Neural progenitor cell (in vitro differentiated cells): Measurements from ENCODE around the gene USP15. TPM values are rescaled to one million over a fixed set of nuclear protein-coding genes. Genes with fewer than 3 reads are reported as not detected.
"Not testable (repeated sequence)": the region's sequence is repeated elsewhere in the genome, so short reads cannot be mapped to it uniquely, and the experiment has no call there.

Experiments
- DNase-seq: peaks from one replicate; pipeline ENCODE4 v3.0.0-alpha.2; 2016; ENCODE audit warnings: low spot score
- H2AFZ ChIP-seq: fragments of 200-600 bp; sonication (generic); replicated peaks from 2 replicates; pipeline ENCODE4 v1.6.1; 2016; ENCODE audit warnings: antibody characterized with exemption
- H3F3A ChIP-seq: fragments of 200-600 bp; sonication (generic); 2 replicates; pipeline ENCODE4 v1.6.1; 2016; ENCODE audit warnings: antibody characterized with exemption, low read depth
- H3K27ac ChIP-seq: fragments of 200-600 bp; sonication (generic); 2 replicates; pipeline ENCODE4 v1.5.1; 2016; ENCODE audit warnings: mild to moderate bottlenecking
- H3K27me3 ChIP-seq: fragments of 200-600 bp; sonication (generic); 2 replicates; pipeline ENCODE4 v1.6.1; 2016; ENCODE audit warnings: mild to moderate bottlenecking, moderate library complexity
- H3K36me3 ChIP-seq: fragments of 200-600 bp; sonication (generic); 2 replicates; pipeline ENCODE4 v1.5.1; 2016
- H3K4me1 ChIP-seq: fragments of 200-600 bp; sonication (generic); 2 replicates; pipeline ENCODE4 v1.6.1; 2016; ENCODE audit warnings: mixed run types
- H3K4me2 ChIP-seq: fragments of 200-600 bp; sonication (generic); 2 replicates; pipeline ENCODE4 v1.6.1; 2016
- H3K4me3 ChIP-seq: fragments of 200-600 bp; sonication (generic); 2 replicates; pipeline ENCODE4 v1.5.1; 2016
- H3K79me2 ChIP-seq: fragments of 200-600 bp; sonication (generic); 2 replicates; pipeline ENCODE4 v1.6.1; 2016; ENCODE audit warnings: low read depth
- H3K9ac ChIP-seq: fragments of 200-600 bp; sonication (generic); 2 replicates; pipeline ENCODE4 v1.6.1; 2016
- H3K9me3 ChIP-seq: fragments of 200-600 bp; sonication (generic); 2 replicates; pipeline ENCODE4 v1.5.1; 2016; ENCODE audit warnings: low read depth
- H4K20me1 ChIP-seq: fragments of 200-600 bp; sonication (generic); 2 replicates; pipeline ENCODE4 v1.6.1; 2016; ENCODE audit warnings: low read depth
- H3K27ac Mint-ChIP-seq: 3 replicates; pipeline ENCODE4 v1.8.0; 2021; ENCODE audit warnings: mixed read lengths
- H3K27me3 Mint-ChIP-seq: 2 replicates; pipeline ENCODE4 v1.8.0; 2022; ENCODE audit warnings: low read depth, mild to moderate bottlenecking, inconsistent platforms, moderate library complexity, mixed read lengths; ENCODE audit not compliant: insufficient read depth
- H3K36me3 Mint-ChIP-seq: 3 replicates; pipeline ENCODE4 v1.8.0; 2021; ENCODE audit warnings: mixed read lengths
- H3K4me1 Mint-ChIP-seq: 3 replicates; pipeline ENCODE4 v1.8.0; 2021; ENCODE audit warnings: mixed read lengths
- H3K4me3 Mint-ChIP-seq: 3 replicates; pipeline ENCODE4 v1.8.0; 2021; ENCODE audit warnings: mild to moderate bottlenecking, moderate library complexity, mixed read lengths
- H3K9me3 Mint-ChIP-seq: 3 replicates; pipeline ENCODE4 v1.8.0; 2020; ENCODE audit warnings: mixed read lengths
- EZH2 ChIP-seq: fragments of 200-600 bp; sonication (generic); IDR thresholded peaks from 2 replicates; pipeline ENCODE4 v1.6.1; 2017; ENCODE audit warnings: antibody characterized with exemption, mild to moderate bottlenecking, moderate library complexity
- EZH2phosphoT487 ChIP-seq: fragments of 200-600 bp; sonication (generic); IDR thresholded peaks from 2 replicates; pipeline ENCODE4 v1.6.1; 2017; ENCODE audit warnings: antibody characterized with exemption
- total RNA-seq: library from RNA; depleted of rRNA; stranded (reverse); fragments of >200 nt; gene quantifications from 2 replicates; pipeline ENCODE4 v1.2.3, GENCODE V29; 2015; ENCODE audit warnings: low replicate concordance
- TF ChIP-seq, protein P1 (sequence below): fragments of 200-600 bp; sonication (generic); IDR thresholded peaks from 2 replicates; pipeline ENCODE4 v1.5.1; 2017; ENCODE audit warnings: antibody characterized with exemption, mild to moderate bottlenecking

The USP15 gene
- total RNA-seq, 1 donor from 2014 or later: 36.0 TPM

DNA sequence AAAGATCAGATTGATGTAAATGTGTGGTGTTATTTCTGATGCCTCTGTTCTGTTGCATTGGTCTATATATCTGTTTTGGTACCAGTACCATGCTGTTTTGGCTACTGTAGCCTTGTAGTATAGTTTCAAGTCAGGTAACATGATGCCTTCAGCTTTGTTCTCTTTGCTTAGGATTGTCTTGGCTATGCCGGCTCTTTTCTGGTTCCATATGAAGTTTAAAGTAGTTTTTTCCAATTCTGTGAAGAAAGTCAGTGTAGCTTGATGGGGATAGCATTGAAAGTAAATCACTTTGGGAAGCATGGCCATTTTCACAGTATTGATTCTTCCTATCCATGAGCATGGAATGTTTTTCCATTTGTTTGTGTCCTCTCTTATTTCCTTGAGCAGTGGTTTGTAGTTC, 105.6 kb downstream of the USP15 start:
- H3K9me3 ChIP-seq, H3F3A ChIP-seq, H3K27ac Mint-ChIP-seq, H4K20me1 ChIP-seq, H3K4me3 Mint-ChIP-seq, H3K4me1 Mint-ChIP-seq, H2AFZ ChIP-seq, H3K79me2 ChIP-seq, H3K36me3 ChIP-seq, H3K4me1 ChIP-seq, H3K27me3 Mint-ChIP-seq, H3K9ac ChIP-seq, H3K4me2 ChIP-seq, H3K27me3 ChIP-seq, DNase-seq, H3K4me3 ChIP-seq, H3K27ac ChIP-seq: not testable (repeated sequence)
- H3K9me3 Mint-ChIP-seq: peaks cover 25% of the 10 kb centered on the region
- peaks cover 38% of the 10 kb centered on the region for H3K36me3 Mint-ChIP-seq

DNA sequence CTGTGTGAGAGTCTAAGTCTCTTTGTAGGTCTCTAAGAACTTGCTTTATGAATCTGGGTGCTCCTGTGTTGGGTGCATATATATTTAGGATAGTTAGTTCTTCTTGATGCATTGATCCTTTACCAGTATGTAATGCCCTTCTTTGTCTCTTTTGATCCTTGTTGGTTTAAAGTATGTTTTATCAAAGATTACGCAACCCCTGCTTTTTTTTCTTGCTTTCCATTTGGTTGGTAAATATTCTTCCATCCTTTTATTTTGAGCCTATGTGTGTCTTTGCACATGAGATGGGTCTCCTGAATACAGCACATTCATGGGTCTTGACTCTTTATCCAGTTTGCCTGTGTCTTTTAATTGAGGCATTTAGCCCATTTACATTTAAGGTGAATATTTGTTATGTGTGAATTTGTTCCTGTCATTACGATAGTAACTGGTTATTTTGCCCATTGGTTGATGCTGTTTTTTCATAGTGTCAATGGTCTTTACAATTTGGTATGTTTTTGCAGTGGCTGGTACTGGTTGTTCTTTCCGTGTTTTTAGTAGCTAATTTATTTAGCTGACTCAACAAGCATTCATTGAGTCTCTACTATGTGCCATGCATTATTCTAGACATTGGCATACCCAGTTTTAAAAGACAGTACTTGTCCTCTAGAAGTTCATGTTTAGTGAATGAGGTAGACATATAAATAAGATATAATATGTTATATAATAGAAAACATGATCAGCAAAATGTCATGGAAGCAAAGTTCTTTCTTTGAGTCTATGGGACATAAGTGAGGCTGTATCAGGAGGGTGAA, 108.4 kb downstream of the USP15 start:
- H3F3A ChIP-seq, H3K4me3 Mint-ChIP-seq, H3K4me3 ChIP-seq, H3K4me1 Mint-ChIP-seq, H3K27me3 Mint-ChIP-seq, H3K4me1 ChIP-seq, H3K9ac ChIP-seq, H3K79me2 ChIP-seq, H3K27me3 ChIP-seq, H3K36me3 ChIP-seq, H3K27ac ChIP-seq, H4K20me1 ChIP-seq, H3K9me3 ChIP-seq, DNase-seq, H2AFZ ChIP-seq, H3K4me2 ChIP-seq, H3K27ac Mint-ChIP-seq: not testable (repeated sequence)
- Mint-ChIP-seq H3K9me3 (peaks cover 24% of the 10 kb centered on the region), H3K36me3 (peaks cover 35% of the 10 kb centered on the region)

DNA sequence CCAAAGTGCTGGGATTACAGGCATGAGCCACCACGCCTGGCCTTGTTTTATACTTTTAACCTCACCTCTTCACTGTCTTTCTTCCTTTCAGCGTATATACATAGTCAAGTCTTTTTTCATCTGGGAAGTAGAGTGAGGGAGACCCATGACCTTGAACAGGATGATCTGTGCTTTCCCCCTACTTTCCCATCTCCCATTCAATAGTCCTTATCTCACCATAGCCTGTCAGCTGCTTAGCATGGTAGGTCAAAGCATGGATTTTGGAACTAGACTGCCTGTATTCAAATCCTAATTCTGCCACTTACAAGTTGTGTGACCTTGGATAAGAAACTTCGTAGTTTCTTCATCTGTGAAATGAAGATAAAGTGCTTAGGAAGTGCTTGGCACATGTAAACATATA, 110.0 kb downstream of the USP15 start:
- Mint-ChIP-seq H3K27me3 (no peaks in the 10 kb centered on the region), H3K4me1 (no peaks in the 10 kb centered on the region), H3K9me3 (peaks cover 15% of the 10 kb centered on the region), H3K27ac (no peak overlapping the region), H3K4me3 (no peak overlapping the region), H3K36me3 (peaks cover 24% of the 10 kb centered on the region)
- DNase-seq: no peak
- no peaks in the 10 kb centered on the region for H3K36me3 ChIP-seq
- no peak overlapping the region for H2AFZ ChIP-seq
- no peak overlapping the region for H3K4me3 ChIP-seq
- no peaks in the 10 kb centered on the region for H3K79me2 ChIP-seq
- H3K27me3 ChIP-seq: no peaks in the 10 kb centered on the region
- H4K20me1 ChIP-seq: no peaks in the 10 kb centered on the region
- H3K9me3 ChIP-seq: no peaks in the 10 kb centered on the region
- H3F3A ChIP-seq: peaks cover 4% of the 10 kb centered on the region
- no peak overlapping the region for H3K27ac ChIP-seq
- H3K4me1 ChIP-seq: no peaks in the 10 kb centered on the region
- TF ChIP-seq EZH2phosphoT487 (no peak), EZH2 (no peak)
- TF ChIP-seq, protein P1, sequence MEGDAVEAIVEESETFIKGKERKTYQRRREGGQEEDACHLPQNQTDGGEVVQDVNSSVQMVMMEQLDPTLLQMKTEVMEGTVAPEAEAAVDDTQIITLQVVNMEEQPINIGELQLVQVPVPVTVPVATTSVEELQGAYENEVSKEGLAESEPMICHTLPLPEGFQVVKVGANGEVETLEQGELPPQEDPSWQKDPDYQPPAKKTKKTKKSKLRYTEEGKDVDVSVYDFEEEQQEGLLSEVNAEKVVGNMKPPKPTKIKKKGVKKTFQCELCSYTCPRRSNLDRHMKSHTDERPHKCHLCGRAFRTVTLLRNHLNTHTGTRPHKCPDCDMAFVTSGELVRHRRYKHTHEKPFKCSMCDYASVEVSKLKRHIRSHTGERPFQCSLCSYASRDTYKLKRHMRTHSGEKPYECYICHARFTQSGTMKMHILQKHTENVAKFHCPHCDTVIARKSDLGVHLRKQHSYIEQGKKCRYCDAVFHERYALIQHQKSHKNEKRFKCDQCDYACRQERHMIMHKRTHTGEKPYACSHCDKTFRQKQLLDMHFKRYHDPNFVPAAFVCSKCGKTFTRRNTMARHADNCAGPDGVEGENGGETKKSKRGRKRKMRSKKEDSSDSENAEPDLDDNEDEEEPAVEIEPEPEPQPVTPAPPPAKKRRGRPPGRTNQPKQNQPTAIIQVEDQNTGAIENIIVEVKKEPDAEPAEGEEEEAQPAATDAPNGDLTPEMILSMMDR: no peak
- no peak overlapping the region for H3K4me2 ChIP-seq
- no peak overlapping the region for H3K9ac ChIP-seq

DNA sequence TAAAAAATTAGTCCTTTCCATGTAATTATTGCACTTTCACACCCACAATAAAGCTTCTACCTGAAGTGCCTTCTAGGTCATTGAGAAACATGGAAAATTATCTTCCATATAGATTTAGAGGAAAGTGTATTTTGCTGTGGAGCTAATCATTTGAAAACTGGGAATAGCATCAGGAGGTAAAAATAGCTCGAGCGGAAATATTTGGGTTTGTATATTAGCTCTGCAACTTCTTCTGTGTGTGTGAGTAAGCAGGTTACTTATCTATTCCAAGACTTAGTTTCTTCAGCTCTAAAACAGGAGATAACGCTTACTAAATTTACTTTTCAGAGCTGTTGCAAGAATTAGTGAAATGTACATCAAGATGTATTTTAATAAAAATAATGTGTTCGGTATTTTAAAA, 111.5 kb downstream of the USP15 start:
- H3K9me3 ChIP-seq: no peaks in the 10 kb centered on the region
- Mint-ChIP-seq H3K9me3 (peaks cover 2% of the 10 kb centered on the region), H3K4me3 (no peak overlapping the region), H3K27me3 (no peaks in the 10 kb centered on the region), H3K4me1 (no peaks in the 10 kb centered on the region), H3K36me3 (peaks cover 13% of the 10 kb centered on the region), H3K27ac (no peak overlapping the region)
- no peaks in the 10 kb centered on the region for H3K79me2 ChIP-seq
- H3F3A ChIP-seq: peaks cover 4% of the 10 kb centered on the region
- no peaks in the 10 kb centered on the region for H3K27me3 ChIP-seq
- DNase-seq: no peak
- H2AFZ ChIP-seq: no peak overlapping the region
- no peaks in the 10 kb centered on the region for H4K20me1 ChIP-seq
- no peaks in the 10 kb centered on the region for H3K4me1 ChIP-seq
- H3K9ac ChIP-seq: no peak overlapping the region
- no peak overlapping the region for H3K4me3 ChIP-seq
- no peak overlapping the region for H3K27ac ChIP-seq
- no peaks in the 10 kb centered on the region for H3K36me3 ChIP-seq
- H3K4me2 ChIP-seq: no peak overlapping the region
- TF ChIP-seq, protein P1: no peak
- TF ChIP-seq EZH2phosphoT487: no peak
- no peak for TF ChIP-seq EZH2
